Activated naive CD4-positive, alpha-beta T cell (primary cell): ENCODE results near the gene LACTB.
"Not testable (repeated sequence)": the region's sequence is repeated elsewhere in the genome, so short reads cannot be mapped to it uniquely, and the experiment has no call there.

Experiments
- DNase-seq, 4 experiments: peaks; one replicate each; lab custom pipeline; 2025; lab: John Stamatoyannopoulos, UW

Gene LACTB

DNA sequence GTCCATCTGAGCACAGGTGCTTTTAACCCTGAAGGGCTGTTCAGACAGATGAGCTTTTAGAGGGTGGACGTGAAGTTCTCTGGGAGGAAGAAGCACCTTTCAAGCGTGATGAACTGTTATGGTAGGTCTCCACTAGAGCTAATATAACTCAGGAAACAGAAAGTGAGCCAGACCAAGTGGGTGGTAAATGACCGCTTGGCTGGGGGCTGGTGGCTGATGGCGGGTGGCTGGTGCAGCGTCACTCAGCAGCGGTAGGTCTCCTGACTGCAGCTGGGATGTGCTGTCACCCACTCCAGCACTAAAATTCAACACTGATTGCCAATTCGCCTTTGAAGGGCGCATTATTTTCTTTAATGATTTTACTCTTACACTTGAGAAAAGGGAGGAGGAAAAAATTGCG, 31.2 kb upstream of the LACTB start:
- no peak for DNase-seq

DNA sequence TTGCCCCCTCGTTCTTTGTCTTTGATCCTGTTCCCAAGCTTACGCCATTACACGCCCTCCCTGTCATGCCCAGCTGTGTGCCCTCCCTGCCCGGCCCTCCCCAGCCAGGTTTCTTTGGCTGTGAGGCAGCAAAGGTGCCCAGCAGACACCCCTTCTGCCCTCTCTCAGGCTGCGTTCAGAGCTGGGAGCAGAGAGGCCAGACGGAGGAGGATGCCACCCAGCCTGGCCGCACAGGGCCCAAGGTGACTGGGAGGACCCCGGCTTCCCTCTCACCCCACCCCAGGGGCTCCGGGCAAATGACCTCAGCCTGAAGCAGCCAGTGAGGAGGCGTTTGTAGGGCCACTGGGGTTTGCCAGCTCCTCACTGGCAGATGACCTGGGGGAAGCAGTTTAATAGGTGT, 30.8 kb upstream of the LACTB start:
- no peak for DNase-seq

DNA sequence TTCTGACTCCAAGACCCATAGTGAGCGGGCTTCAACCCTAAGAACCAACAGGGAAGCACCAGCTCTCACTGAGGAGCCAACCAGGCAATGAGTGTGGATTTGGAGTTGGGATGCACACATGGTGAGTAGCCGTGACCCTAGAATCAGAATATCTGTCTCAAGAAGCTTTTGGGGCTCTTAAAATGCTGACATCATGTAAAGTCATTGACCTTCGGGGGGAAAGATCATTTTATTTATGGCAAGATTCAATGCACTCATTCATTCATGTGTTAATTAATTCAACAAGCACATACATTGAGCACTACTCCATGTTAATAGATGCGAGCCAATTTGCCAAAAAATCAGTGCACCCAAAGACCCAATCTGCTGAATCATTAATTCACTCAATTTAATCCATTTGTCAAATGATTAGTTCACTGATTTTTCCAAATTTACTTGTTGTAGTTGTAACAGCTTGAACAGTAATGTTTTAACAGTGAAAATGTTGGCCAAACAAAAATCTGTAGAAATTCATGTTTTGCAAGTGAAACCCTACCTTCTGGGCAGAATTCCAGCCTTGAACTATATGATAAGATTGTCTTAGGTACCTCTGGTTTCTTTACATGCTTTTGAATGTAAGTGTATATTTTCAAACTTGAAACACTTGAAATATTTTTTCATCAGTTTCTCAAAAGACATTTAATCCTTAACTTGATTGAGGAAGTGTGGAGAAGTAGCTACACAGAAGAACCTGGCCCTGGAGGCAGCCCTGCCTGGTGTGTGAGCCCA, 29.8 kb upstream of the LACTB start:
- no peak for DNase-seq

DNA sequence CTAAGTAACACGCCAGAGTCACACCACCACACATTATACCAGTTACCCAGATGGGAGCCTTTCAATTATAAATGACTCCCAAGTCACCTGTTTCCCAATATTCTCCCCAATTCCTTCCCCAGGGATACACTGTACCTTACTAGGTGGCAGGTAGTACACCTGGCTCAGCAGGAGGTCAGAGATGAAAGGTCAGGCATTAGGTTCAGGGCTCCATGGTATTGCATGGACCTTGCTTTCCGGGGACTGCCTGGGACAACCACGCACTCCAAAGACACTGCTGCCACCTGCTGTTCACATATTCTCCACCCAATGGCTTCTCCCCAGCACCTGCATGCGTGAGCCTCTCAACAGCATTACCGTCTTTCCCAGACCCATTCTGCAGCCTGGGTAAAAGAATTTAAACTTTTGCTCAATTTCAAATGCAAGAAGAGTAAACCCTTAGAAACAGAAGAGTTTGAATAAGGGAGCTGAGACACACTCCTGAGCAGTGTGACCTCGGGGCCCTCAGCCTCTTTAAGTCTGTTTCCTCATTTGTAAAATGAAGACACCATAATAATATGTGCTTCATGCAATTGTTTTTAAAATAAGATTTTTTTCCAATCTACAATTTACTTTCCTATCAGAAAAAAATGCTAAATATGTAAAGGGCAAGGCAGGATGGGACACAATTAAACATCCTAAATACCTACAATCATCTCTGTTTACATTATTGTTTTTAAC, 28.0 kb upstream of the LACTB start:
- peak; percentile 8 to 57 (median 34) for DNase-seq

DNA sequence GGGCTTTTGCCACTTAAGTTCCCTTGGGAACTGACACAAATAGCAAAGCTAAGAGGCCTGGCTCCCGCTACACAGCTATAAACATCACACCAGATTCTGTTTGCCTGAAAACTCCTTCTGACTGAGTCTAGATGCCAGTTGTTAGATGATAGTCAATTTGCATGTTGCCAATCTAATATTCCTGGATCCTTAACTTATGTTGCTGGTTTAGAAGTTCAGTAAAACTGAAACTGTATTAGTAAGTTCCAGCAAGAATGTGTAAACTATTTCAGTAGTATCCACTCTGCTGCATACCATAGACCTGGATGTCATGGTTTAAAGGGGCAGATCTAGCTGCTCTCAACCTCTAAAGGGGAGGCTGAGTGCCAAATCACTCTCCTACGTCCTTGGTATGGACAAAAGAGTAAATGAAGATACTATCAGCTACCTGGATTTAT, 27.1 kb upstream of the LACTB start:
- DNase-seq, result no peak

DNA sequence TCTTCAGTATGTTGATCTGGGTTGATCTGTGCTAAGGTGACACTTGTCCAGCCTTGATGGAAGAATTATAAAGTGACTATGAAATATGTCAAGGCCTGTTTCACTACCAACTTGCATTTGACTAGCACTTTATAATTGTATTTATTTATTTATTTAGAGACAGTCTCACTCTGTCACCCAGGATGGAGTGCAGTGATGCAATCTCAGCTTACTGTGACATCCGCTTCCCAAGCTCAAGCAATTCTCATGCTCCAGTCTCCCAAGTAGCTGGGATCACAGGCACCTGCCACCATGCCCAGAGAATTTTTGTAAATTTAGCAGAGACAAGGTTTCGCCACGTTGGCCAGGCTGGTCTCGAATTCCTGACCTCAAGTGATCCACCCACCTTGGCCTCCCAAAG, 25.5 kb upstream of the LACTB start:
- DNase-seq, result no peak

DNA sequence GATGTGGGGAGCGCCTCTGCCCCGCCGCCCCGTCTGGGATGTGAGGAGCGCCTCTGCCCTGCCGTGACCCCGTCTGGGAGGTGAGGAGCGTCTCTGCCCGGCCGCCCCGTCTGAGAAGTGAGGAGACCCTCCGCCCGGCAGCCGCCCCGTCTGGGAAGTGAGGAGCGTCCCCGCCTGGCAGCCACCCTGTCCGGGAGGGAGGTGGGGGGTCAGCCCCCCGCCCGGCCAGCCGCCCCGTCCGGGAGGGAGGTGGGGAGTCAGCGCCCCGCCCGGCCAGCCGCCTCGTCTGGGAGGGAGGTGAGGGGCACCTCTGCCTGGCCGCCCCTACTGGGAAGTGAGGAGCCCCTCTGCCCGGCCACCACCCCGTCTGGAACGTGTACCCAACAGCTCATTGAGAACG, 22.8 kb upstream of the LACTB start:
- DNase-seq, result not testable (repeated sequence)

DNA sequence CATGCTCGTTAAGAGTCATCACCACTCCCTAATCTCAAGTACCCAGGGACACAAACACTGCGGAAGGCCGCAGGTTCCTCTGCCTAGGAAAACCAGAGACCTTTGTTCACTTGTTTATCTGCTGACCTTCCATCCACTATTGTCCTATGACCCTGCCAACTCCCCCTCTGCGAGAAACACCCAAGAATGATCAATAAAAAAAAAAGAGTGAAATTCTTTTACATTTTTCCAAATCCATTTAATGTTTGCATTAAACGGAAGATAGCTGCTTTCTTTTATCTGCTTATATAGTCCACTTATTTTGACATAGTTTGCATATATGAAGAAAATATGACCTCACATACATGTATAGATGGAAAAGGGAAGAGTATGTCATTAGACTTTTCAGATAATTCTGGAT, 22.1 kb upstream of the LACTB start:
- not testable (repeated sequence) for DNase-seq

DNA sequence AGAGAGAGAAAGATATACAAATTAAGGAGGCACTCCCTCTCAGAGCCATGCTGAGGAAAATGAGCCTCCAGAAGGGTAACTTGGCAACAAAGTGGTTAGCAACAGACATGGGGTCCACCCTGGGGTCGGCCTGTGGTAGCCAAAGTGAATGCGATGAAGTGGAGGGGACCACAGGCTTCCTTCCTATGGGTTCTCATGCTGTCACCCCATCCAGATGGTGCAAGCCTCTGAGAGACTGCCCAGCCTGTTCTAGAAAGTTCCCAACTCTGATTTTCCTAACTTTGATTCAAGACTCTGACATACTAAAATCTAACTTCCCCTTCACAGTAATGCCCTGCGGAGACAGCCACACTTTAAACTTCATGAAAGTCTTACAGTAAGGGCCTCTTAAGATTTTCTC, 18.2 kb upstream of the LACTB start:
- DNase-seq, result no peak

DNA sequence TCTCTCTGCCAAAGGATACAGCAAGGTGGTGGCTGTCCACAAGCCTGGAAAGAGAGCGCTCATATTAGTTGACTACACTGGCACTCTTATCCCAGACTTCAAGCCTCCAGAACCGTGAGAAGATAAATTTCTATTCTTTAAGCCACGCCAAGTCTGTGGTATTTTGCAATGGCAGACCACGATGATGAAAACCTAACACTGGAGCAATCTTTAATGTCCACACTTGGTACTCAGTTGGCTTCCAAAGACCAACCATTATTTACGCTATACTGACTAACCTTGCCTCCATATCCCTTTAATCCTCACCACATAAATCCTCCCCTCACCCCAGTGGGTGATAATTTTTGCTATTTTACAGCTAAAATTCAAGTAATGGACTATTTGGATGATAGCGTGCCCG, 16.9 kb upstream of the LACTB start:
- DNase-seq, result no peak

DNA sequence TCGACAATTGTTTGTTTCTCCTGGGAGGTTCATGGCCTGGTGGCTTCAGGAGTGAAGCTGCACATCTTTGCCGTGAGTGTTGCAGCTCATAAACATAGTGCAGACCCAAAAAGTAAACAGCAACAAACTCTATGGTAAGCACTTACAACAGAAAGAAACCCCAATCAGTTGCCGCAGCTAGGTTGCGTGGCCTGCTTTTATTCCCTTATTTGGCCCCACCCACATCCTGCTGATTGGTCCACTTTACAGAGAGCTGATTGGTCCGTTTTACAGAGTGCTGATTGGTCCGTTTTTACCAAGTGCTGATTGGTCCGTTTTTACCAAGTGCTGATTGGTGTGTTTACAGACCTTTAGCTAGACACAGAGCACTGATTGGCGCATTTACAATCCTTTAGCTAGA, 16.3 kb upstream of the LACTB start:
- not testable (repeated sequence) for DNase-seq

DNA sequence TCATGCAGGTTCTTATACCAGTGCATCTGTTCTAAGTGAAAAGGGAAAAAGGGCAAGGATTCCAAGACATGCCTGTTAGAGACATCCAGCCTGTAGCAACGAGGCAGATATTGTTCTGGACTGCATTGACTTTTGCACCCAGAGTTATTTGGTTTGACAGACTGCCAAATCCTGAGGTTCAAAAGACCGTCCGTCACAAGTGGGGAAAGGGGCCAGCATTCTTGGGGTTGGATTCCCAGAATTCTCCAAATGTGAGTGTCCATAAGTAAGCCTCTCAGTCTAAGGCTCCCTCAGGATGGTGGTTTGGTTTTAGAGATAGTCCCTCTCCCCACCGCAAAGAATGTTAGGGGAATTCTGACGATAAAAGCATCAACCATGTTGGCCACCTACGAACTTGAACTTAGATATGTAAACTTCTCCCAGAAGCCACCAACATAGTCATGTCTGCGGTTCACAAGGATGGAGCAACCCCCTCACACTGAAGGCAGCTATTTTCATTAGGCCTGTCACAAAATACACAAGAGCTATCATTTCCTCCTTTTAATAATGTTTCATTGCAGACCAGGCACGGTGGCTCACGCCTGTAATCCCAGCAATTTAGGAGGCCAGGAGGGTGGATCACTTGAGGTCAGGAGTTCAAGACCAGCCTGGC, 13.6 kb upstream of the LACTB start:
- no peak for DNase-seq

DNA sequence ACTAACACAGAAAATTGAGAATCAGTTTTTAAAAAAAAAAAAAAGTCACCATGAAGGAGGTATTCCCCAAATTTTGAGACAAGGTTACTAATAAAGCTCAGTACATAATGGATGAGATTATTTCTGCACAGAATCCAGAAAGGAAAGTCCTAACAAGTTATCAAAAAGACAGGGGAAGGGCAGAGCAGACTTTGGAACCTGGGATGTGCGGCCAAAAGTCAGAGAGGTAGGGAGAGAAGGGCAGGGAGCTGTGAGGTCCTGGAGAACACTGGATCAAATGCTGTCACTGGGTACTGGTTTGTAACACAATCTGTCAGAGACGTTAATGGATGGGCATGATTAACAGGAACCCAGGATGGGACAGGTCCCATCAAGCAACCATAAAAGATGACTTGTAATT, 12.2 kb upstream of the LACTB start:
- DNase-seq, result no peak

DNA sequence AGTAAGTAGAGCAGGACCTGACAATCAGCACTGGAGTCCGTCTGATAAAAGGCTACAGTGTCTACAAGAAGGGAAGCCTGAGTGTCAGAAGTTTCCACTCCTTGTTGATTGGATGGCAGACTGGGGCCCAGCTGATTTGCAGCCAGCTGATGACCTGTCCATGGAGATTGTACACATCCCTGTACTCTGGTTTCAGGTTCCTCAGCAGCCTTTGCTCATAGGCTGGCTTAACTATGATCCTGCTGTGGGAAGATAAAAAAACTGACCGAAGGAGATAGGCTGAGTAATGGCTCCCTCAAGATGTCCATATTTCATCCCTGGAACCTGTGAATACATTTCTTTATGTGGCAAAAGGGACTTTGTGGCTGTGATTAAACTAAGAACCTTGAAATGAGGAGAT, 11.7 kb upstream of the LACTB start:
- DNase-seq, result no peak

DNA sequence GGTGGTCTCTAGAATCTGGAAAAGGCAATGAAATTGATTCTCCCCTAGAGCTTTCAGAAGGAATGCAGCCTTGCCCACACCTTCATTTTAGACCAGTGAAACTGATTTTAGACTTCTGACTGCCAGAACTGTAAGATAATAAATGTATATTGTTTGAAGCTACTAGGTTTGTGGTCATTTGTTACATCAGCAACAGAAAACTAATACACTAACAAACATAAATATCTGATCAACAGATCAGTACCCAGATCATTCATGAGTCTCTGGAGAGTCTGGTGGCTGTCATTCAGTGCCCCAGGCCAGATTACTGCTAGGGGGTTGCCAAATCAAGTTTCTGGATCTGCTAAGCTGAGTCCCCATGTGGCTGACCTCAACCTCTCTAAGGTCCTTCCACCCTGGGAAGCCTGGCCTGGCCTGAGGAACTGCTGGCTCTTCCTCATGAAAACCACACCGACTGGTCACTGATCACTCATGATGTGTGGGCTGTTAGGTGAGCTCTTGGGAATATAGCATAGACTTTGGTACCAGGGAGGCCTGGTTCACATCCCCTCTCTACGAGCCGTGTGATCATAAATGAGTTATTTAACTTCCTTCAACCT, 11.1 kb upstream of the LACTB start:
- no peak for DNase-seq

DNA sequence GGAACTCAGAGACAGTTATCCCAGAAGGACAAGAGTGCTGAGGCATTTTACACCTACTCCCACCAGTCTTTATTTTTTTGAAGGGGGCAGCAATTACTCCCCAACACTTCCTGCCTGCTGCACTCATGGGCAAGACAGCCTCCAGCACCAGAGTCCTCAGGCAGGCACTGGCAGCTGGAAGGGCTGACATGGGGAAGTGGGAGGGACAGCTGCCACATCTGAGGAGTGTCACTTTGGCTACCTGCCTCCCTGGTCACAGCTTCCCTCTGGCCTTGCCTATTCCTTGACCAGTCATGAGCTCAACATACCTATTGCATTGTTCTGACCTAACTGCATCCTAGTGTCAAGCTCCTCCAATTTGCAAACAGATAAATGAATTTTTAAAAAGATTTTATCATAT, 10.2 kb upstream of the LACTB start:
- DNase-seq, result no peak

DNA sequence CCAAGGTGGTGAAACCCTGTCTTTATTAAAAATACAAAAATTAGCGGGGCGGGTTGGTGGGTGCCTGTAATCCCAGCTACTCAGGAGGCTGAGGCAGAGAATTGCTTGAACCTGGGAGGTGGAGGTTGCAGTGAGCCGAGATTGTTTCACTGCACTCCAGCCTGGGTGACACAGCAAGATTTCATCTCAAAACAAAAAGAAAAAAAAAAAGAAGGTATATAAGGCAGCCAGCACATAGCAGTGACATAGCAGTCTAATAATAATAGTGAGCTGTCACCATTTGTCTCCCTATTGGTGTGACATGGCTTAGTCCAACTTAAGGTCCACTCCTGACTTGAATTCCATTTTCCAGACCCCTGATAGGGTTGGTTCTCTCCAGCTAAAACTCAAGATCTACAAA, 8.8 kb upstream of the LACTB start:
- DNase-seq, result no peak

DNA sequence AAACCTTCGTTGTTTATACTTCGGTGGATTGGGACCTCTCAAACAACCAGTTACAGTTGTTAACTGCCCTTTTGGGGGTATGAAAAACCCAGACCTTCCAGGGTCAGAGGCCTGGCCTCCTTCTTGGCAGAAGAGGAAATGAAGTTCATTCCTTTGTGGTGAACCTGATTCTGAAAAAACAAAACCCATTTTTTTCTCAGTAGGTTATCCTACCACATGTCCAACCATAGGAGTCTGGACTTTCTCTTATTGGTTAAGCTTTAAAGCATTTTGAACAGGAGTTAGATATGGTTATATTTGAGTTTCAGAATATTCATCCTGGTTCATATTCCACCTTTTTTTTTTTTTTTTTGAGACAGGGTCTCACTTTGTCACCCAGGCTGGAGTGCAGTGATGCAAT, 7.2 kb upstream of the LACTB start:
- no peak for DNase-seq

DNA sequence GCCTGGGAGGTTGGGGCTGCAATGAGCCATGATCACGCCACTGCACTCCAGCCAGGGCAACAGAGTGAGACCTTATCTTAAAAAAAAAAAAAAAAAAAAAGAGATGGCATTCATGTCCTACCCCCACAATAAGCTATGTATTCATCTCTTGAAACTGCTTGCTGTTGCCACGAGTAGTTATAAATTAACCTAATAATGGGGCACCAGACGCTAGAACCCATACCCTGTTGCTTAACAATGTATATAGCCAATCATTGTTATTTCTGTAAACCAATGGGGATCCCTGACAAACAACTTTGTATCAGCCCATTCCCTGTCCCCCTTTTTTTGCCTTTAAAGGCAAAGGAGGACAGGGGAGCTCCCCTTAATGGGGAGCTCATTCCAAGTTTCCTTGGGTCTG, 2.8 kb upstream of the LACTB start:
- DNase-seq, result no peak

DNA sequence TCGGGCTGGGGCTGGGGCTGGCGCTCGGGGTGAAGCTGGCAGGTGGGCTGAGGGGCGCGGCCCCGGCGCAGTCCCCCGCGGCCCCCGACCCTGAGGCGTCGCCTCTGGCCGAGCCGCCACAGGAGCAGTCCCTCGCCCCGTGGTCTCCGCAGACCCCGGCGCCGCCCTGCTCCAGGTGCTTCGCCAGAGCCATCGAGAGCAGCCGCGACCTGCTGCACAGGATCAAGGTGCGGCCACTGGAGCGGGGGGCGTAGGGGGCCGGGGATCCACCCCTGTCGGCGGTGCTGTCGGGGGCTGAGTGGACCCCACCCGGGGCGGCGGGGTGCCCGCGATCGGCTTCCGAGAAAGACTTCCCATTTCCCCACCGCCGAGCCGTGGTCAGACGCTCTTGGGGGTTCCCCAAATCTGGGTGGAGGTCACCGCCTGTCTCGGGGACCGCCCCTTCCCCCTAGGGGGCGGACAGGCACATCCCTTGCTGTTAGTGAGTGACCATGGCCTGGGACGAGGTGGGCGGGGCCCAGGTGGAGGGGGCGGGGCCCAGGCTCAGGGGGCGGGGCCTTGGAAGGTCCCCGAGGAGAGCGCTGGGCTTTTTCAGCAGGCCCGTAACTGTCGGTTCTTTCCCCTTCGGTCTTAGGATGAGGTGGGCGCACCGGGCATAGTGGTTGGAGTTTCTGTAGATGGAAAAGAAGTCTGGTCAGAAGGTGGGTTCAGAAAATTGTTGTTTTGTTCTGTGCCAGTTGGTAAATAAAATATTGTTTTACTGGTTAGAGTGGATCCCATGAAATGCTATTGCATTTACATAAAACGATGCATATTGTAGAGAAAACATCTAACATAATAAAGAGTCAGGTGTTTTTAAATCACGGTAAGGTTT, 578 bp downstream of the LACTB start:
- DNase-seq, result peak; percentile 22 to 67 (median 52)

DNA sequence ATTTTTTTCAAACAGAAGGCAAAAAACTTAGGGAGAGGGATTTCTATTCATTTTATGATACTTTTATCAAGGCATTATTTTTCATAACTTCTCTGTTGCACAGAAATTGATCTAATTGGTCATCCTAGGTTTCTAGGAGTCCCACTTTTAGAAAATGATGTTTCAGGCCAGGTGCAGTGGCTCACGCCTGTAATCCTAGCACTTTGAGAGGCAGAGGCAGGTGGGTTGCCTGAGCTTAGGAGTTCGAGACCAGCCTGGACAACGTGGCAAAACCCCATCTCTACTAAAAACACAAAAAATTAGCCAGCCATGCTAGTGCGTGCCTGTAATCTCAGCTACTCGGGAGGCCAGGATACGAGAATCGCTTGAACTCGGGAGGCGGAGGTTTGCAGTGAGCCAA, 2.8 kb downstream of the LACTB start:
- DNase-seq, result no peak

DNA sequence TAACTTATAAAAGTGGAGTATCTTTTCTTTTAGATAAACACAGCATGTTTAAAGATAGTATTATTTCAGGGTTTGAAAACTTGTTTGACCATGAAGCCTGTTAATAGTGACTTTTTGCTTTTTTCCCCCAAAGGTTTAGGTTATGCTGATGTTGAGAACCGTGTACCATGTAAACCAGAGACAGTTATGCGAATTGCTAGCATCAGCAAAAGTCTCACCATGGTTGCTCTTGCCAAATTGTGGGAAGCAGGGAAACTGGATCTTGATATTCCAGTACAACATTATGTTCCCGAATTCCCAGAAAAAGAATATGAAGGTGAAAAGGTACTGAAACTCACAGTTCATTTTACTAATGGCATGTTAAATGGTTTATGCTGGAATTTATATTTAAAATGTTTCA, 5.1 kb downstream of the LACTB start:
- no peak for DNase-seq
